HG03097 (cell line): ENCODE results near the gene INPP5D.
"Not testable (repeated sequence)": the region's sequence is repeated elsewhere in the genome, so short reads cannot be mapped to it uniquely, and the experiment has no call there.

ENCODE experiments used
- ATAC-seq: cut with Tn5 transposase; IDR thresholded peaks from one replicate; pipeline ENCODE4 v1.9.1; 2021; ENCODE audit not compliant: unreplicated experiment, low FRiP score

The INPP5D gene

GRCh38 chr2:233112776-233113452 lies 52.8 kb downstream of the INPP5D start:
- no peak for ATAC-seq

GRCh38 chr2:233114421-233114861 lies 54.3 kb downstream of the INPP5D start:
- no peak for ATAC-seq

- ATAC-seq, result no peak
Observed at GRCh38 chr2:233115121-233115520, 55.0 kb downstream of the INPP5D start.

GRCh38 chr2:233115741-233116140 lies 55.6 kb downstream of the INPP5D start:
- no peak for ATAC-seq

GRCh38 chr2:233116946-233117345 lies 56.8 kb downstream of the INPP5D start:
- no peak for ATAC-seq

- ATAC-seq, result no peak
Observed at GRCh38 chr2:233117351-233117750, 57.2 kb downstream of the INPP5D start.

GRCh38 chr2:233117811-233118647 lies 57.9 kb downstream of the INPP5D start:
- ATAC-seq, result no peak

- no peak for ATAC-seq
Observed at GRCh38 chr2:233118648-233119000, 58.5 kb downstream of the INPP5D start.

- ATAC-seq, result no peak
Observed at GRCh38 chr2:233119123-233119522, 59.0 kb downstream of the INPP5D start.

GRCh38 chr2:233119806-233120205 lies 59.7 kb downstream of the INPP5D start:
- ATAC-seq, result no peak

GRCh38 chr2:233120459-233120858 lies 60.3 kb downstream of the INPP5D start:
- ATAC-seq, result no peak

- no peak for ATAC-seq
Observed at GRCh38 chr2:233121856-233122255, 61.7 kb downstream of the INPP5D start.

- ATAC-seq, result no peak
Observed at GRCh38 chr2:233122541-233122940, 62.4 kb downstream of the INPP5D start.

- ATAC-seq, result not testable (repeated sequence)
Observed at GRCh38 chr2:233123576-233123975, 63.4 kb downstream of the INPP5D start.

GRCh38 chr2:233124421-233125080 lies 64.4 kb downstream of the INPP5D start:
- peak; percentile 78 for ATAC-seq

GRCh38 chr2:233125455-233126065 lies 65.4 kb downstream of the INPP5D start:
- ATAC-seq, result no peak

GRCh38 chr2:233129351-233129978 lies 69.3 kb downstream of the INPP5D start:
- ATAC-seq, result no peak

- ATAC-seq, result no peak
Observed at GRCh38 chr2:233130024-233130423, 69.9 kb downstream of the INPP5D start.

GRCh38 chr2:233130481-233131020 lies 70.4 kb downstream of the INPP5D start:
- no peak for ATAC-seq
